ENCODE data around the gene ITM2C. TPM values are rescaled to one million over a fixed set of nuclear protein-coding genes. Genes with fewer than 3 reads are reported as not detected.

ITM2C gene
- total RNA-seq, 1 donor from 2014 or later: 16.7 TPM

GRCh38 chr2:230922951-230923717 lies 58.4 kb downstream of the ITM2C start:
- intact Hi-C loops (cut with micrococcal nuclease): no loop called here

GRCh38 chr2:230924092-230924469 lies 59.3 kb downstream of the ITM2C start:
- intact Hi-C loops (cut with micrococcal nuclease): loop anchor here (2.0 kb wide), 1 partner anchor 59 kb away; the partner anchor contains the start of gene ITM2C

- intact Hi-C loops (cut with micrococcal nuclease): loop anchor here (2.0 kb wide), 1 partner anchor 60 kb away; the partner anchor contains the start of gene ITM2C
These were observed 60.0 kb downstream of the ITM2C start, which contains the start of gene GPR55 for GRCh38 chr2:230924470-230925341. Gene GPR55, minus strand, starts transcription at chr2:230925242. Its CDS starts 14,280 bp downstream, at chr2:230910962.

GRCh38 chr2:230925443-230925878 lies 60.7 kb downstream of the ITM2C start:
- intact Hi-C loops (cut with micrococcal nuclease): loop anchor here (2.0 kb wide), 1 partner anchor 61 kb away; the partner anchor contains the start of gene ITM2C

GRCh38 chr2:230925879-230926765 lies 61.4 kb downstream of the ITM2C start:
- intact Hi-C loops (cut with micrococcal nuclease): loop anchor here (2.0 kb wide), 1 partner anchor 61 kb away; the partner anchor contains the start of gene ITM2C

- intact Hi-C loops (cut with micrococcal nuclease): no loop called here
These were observed 63.1 kb downstream of the ITM2C start for GRCh38 chr2:230927711-230928341.

Other genes starting within 250 kb of the ITM2C start
- 186 and 193 TPM in 2 replicates for gene CAB39, start 152.1 kb upstream of the ITM2C start, total RNA-seq
- 2.9 and 4.3 TPM in 2 replicates for gene GPR55, start 60.3 kb downstream of the ITM2C start, total RNA-seq
- gene SPATA3, start 131.2 kb downstream of the ITM2C start, total RNA-seq: not detected in 2 replicates
- gene C2orf72, start 172.6 kb downstream of the ITM2C start, total RNA-seq: 0.07 TPM in 1 of 2 replicates, not detected in the other
- gene PSMD1, start 191.9 kb downstream of the ITM2C start, total RNA-seq: 122 and 129 TPM in 2 replicates

Data from T-helper 2 cell treated with Interferon-gamma antibody and Interleukin-4, amounts not matched to agents 100 ng/mL and 5 ng/mL, for 36 hours (primary cell).